ENCODE measurements around the gene PAGE1. TPM values are rescaled to one million over a fixed set of nuclear protein-coding genes. Genes with fewer than 3 reads are reported as not detected.

The PAGE1 gene
- total and polyA plus RNA-seq, 2 donors (not counting 1 experiment from before 2014, with no cell fraction given), result not detected

DNA sequence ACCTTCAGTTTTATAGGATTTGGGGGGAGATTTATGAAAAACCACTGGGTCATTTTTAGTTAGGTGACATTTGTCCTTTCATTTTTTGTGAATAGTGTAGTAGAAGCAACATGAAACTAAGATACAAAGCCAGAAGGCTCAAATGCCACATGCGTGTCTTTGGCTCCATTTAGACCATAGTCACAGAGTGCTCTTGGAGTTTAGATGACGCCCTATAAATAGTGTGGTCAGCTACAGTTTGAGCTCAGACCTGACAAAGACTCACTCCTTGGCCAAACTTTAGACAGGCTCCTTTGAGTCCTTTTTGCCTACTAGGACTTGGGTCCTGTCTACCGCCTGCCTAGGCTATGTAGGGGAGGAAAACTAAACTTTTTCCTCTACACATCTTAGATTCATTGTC lies 16.8 kb upstream of the PAGE1 start:
- ATAC-seq (ENCODE audit: low read depth) (no peak), DNase-seq (no peak)
- no peak overlapping the region for H3K4me3 Mint-ChIP-seq
- H3K27ac ChIP-seq (ENCODE audit: low read length in 2 of 2), result no peak overlapping the region
- ChIA-PET CTCF (no interaction called here), POLR2A (no interaction called here)
- H3K27me3 ChIP-seq (replicated peaks in 1 of 4; ENCODE audit: control extremely low read depth in 1 of 4, control insufficient read depth in 3 of 4, insufficient read depth in 4 of 4, low read length in 3 of 4), result no peaks in the 10 kb centered on the region
- H3K4me1 Mint-ChIP-seq, result no peaks in the 10 kb centered on the region
- H3K36me3 ChIP-seq (replicated peaks in 1 of 2; ENCODE audit: control extremely low read depth in 1 of 2, control insufficient read depth in 1 of 2, extremely low read depth in 1 of 2, insufficient read depth in 2 of 2, low read length in 1 of 2), result no peaks in the 10 kb centered on the region
- H3K79me2 ChIP-seq (ENCODE audit: control insufficient read depth, insufficient read depth, low read length), result no peaks in the 10 kb centered on the region
- TF ChIP-seq EZH2 (IDR thresholded peaks at IDR 0.05; ENCODE audit: borderline replicate concordance, insufficient read depth, low read depth, low read length, poor library complexity, severe bottlenecking), result no peak
- TF ChIP-seq, protein P1, sequence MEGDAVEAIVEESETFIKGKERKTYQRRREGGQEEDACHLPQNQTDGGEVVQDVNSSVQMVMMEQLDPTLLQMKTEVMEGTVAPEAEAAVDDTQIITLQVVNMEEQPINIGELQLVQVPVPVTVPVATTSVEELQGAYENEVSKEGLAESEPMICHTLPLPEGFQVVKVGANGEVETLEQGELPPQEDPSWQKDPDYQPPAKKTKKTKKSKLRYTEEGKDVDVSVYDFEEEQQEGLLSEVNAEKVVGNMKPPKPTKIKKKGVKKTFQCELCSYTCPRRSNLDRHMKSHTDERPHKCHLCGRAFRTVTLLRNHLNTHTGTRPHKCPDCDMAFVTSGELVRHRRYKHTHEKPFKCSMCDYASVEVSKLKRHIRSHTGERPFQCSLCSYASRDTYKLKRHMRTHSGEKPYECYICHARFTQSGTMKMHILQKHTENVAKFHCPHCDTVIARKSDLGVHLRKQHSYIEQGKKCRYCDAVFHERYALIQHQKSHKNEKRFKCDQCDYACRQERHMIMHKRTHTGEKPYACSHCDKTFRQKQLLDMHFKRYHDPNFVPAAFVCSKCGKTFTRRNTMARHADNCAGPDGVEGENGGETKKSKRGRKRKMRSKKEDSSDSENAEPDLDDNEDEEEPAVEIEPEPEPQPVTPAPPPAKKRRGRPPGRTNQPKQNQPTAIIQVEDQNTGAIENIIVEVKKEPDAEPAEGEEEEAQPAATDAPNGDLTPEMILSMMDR (IDR thresholded peaks at IDR 0.05), result no peak
- no CpG with 5 or more reads among the region's 3 CpGs for WGBS (ENCODE audit: insufficient coverage)
- H3K4me2 ChIP-seq (replicated peaks; ENCODE audit: low read depth, low read length, poor library complexity, severe bottlenecking), result no peak overlapping the region
- H3K27ac Mint-ChIP-seq, result no peak overlapping the region
- no peak overlapping the region for H2AFZ ChIP-seq (ENCODE audit: insufficient read depth, low read depth, low read length, poor library complexity, severe bottlenecking)
- intact Hi-C loops (cut with micrococcal nuclease), result no loop called here
- H3K4me3 ChIP-seq (ENCODE audit: control extremely low read depth in 1 of 5, extremely low read depth in 1 of 5, insufficient read depth in 1 of 5, low read depth in 2 of 5, low read length in 4 of 5), result no peak overlapping the region
- no peak overlapping the region for H3K9ac ChIP-seq (ENCODE audit: low read length)
- no peaks in the 10 kb centered on the region for H3K9me3 Mint-ChIP-seq (ENCODE audit: insufficient read depth)
- H3K27me3 Mint-ChIP-seq, result peaks cover 3% of the 10 kb centered on the region
- no peaks in the 10 kb centered on the region for H3K9me3 ChIP-seq (ENCODE audit: control extremely low read depth in 1 of 3, control insufficient read depth in 2 of 3, insufficient read depth in 1 of 3, low read length in 2 of 3)
- H4K20me1 ChIP-seq (ENCODE audit: control insufficient read depth, insufficient read depth, low read length, poor library complexity, severe bottlenecking), result no peaks in the 10 kb centered on the region
- H3K4me1 ChIP-seq (ENCODE audit: control insufficient read depth in 2 of 2, insufficient read depth in 2 of 2, low read length in 2 of 2), result no peaks in the 10 kb centered on the region

DNA sequence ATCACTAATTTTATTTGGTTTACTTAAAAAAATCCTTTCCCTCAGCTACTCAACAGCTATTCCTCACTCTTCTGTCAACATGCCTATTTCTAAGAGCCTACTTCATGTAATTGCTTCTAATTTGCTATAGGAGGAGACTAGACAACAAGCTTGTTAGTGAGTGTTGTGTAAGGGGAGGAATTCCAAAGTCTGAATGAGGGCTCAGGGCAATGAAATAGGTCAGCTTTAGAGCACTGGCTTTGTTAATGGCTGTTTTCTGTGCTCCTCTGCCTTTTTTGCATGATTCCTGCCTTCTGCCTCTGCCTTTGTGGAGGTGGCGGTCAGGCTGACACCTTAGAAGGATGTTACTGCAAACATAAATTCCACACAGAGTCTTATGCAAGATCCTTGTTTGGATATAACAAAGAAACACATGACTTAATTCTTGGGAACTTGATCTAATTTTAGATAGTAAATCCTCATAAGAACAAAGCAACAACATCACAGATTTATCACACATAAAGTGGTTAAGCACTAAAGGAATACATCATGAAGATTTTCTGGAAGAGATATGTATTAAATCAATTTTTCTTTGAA lies 15.0 kb upstream of the PAGE1 start:
- whole genome bisulfite sequencing (ENCODE audit: insufficient coverage), result no CpG with 5 or more reads among the region's 1 CpG

More for the DNA sequence above, 15.0 kb upstream of the PAGE1 start:
- Mint-ChIP-seq H3K27me3 (peaks cover 5% of the 10 kb centered on the region), H3K4me3 (no peak overlapping the region), H3K27ac (no peak overlapping the region), H3K9me3 (ENCODE audit: insufficient read depth) (no peaks in the 10 kb centered on the region), H3K4me1 (no peaks in the 10 kb centered on the region)
- Histone ChIP-seq H4K20me1 (ENCODE audit: control insufficient read depth, insufficient read depth, low read length, poor library complexity, severe bottlenecking) (no peaks in the 10 kb centered on the region), H3K9ac (ENCODE audit: low read length) (no peak overlapping the region), H2AFZ (ENCODE audit: insufficient read depth, low read depth, low read length, poor library complexity, severe bottlenecking) (no peak overlapping the region), H3K9me3 (ENCODE audit: control extremely low read depth in 1 of 3, control insufficient read depth in 2 of 3, insufficient read depth in 1 of 3, low read length in 2 of 3) (no peaks in the 10 kb centered on the region), H3K4me3 (ENCODE audit: control extremely low read depth in 1 of 5, extremely low read depth in 1 of 5, insufficient read depth in 1 of 5, low read depth in 2 of 5, low read length in 4 of 5) (no peak overlapping the region), H3K4me2 (replicated peaks; ENCODE audit: low read depth, low read length, poor library complexity, severe bottlenecking) (no peak overlapping the region), H3K27me3 (replicated peaks in 1 of 4; ENCODE audit: control extremely low read depth in 1 of 4, control insufficient read depth in 3 of 4, insufficient read depth in 4 of 4, low read length in 3 of 4) (no peaks in the 10 kb centered on the region), H3K27ac (ENCODE audit: low read length in 2 of 2) (no peak overlapping the region), H3K36me3 (replicated peaks in 1 of 2; ENCODE audit: control extremely low read depth in 1 of 2, control insufficient read depth in 1 of 2, extremely low read depth in 1 of 2, insufficient read depth in 2 of 2, low read length in 1 of 2) (no peaks in the 10 kb centered on the region), H3K79me2 (ENCODE audit: control insufficient read depth, insufficient read depth, low read length) (no peaks in the 10 kb centered on the region), H3K4me1 (ENCODE audit: control insufficient read depth in 2 of 2, insufficient read depth in 2 of 2, low read length in 2 of 2) (no peaks in the 10 kb centered on the region)
- intact Hi-C loops (cut with micrococcal nuclease), result no loop called here
- ATAC-seq (ENCODE audit: low read depth) (no peak), DNase-seq (no peak)
- TF ChIP-seq, protein P1 (IDR thresholded peaks at IDR 0.05), result no peak
- TF ChIP-seq EZH2 (IDR thresholded peaks at IDR 0.05; ENCODE audit: borderline replicate concordance, insufficient read depth, low read depth, low read length, poor library complexity, severe bottlenecking), result no peak
- CTCF ChIA-PET, result no interaction called here
- POLR2A ChIA-PET, result no interaction called here

Data from B cell (primary cell).